GM21528 (cell line): ENCODE measurements around the gene SLF1.

Source experiments
- ATAC-seq: cut with Tn5 transposase; IDR thresholded peaks from one replicate; pipeline ENCODE4 v1.9.1; 2021; ENCODE audit warnings: mild to moderate bottlenecking, moderate library complexity; ENCODE audit not compliant: unreplicated experiment, low FRiP score

The SLF1 gene

DNA sequence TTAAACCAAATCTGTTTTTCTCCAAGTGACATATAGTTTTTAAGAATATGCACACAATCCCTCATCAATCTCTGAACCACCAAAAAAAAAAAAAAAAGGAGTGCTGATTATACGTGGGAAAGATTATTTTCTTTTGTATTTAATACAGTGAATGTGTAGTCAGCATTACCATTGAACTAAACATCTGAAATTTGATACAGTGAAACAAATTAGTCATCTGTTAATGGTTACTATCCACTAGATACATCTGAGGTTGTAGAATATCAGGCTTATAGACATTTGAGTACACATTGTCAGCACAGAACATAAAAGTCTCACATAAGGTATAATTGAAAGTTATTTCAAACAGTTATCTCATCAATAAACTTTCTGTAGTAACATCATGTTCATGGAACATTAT lies 87.0 kb downstream of the SLF1 start:
- ATAC-seq = no peak

- ATAC-seq = no peak
Measured at GRCh38 chr5:94707359-94707758, 88.9 kb downstream of the SLF1 start.

DNA sequence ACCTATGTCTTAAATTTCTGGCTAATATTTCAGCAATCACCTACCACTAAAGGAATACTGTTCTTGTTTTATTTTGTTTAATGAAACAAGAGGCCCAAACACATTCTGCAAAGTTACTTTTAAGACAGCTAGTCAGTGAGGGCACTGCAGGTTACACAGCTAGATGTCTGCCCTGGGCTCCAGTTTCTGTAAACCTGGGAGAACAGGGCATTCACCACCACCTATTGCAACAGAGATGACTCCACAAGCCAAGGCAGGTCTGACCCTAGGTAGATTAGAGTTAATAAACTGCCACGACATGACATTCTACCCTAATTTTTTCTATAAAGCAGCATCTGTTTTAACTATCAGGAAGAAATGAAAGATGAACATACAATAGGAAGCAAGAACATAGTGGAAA lies 90.8 kb downstream of the SLF1 start:
- ATAC-seq = no peak

DNA sequence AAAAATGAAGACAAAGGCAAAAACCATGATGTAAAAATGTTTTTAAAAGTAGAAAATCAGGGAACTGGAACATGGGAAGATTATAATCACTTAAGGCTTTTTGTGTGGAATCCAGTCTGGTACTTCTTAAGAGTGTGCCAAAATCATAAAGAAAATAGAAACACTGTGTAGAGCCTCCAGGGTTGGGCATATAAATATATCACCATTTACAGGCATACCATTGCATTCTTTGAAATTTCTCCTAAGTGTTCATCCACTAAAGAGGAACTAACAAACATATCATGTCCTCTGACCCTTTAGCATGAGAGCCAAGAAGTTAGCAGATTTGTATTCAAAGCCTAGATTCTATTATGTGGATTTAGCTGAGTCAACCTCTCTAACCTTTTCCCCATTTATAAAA lies 93.3 kb downstream of the SLF1 start:
- ATAC-seq = no peak

DNA sequence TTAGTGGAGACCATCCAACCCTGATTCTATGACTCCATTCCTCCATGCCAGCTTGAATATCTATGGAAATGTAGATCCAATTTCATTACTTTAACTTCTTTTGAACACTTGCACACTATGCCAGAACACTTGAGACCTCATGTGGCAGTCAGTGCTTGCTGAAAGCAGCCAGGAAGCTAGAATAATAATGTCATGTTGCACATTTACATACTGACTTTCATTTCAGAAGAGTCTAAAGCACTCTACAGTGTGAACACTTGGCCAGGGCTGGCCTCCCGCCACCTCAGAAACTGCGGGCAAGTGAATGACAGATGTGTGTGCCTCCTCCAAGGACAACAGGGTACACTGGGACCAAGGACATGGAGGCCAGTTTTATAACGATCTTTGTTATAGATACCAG lies 97.3 kb downstream of the SLF1 start:
- no peak for ATAC-seq

DNA sequence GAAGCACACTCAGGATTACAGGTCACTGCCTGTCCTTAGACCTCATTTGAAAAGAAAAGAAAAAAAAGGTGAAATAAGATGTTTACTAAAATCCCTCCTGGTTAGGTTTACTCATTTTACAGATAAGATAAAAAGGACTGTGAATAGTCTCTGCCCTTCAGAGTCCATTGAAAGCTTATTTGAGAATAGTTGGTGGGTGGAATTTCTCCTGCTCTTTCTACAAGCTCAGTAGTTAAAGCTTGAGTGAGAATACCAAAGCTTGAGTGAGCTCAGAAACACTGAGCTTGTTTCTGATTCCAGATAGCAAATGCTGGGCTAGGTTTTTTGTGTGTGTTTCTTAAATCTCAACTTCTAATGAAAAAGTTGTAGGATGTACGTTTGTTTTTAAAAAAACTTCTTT lies 106.7 kb downstream of the SLF1 start:
- ATAC-seq = no peak

GRCh38 chr5:94731471-94731870 lies 113.0 kb downstream of the SLF1 start:
- no peak for ATAC-seq

DNA sequence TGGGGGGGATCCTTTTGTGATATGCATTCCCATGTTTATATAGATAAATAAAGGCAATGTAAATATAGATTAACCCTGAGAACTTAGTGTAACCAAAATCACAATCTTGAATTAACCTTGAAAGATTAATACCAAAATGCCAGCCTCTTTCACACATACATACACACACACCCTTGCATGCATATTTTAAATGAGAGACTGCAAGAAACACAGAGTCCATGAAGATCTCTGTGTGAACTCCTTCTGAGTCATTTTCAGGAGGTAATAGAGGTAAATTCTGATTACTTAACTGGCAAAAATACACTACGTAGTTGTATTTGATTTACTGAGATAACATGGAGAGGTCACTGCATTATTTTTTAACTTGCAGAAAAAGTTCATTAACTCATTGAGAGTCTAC lies 118.0 kb downstream of the SLF1 start:
- no peak for ATAC-seq

GRCh38 chr5:94740286-94740685 lies 121.8 kb downstream of the SLF1 start:
- ATAC-seq = no peak

- ATAC-seq = no peak
Measured at GRCh38 chr5:94742852-94743251, 124.4 kb downstream of the SLF1 start.

DNA sequence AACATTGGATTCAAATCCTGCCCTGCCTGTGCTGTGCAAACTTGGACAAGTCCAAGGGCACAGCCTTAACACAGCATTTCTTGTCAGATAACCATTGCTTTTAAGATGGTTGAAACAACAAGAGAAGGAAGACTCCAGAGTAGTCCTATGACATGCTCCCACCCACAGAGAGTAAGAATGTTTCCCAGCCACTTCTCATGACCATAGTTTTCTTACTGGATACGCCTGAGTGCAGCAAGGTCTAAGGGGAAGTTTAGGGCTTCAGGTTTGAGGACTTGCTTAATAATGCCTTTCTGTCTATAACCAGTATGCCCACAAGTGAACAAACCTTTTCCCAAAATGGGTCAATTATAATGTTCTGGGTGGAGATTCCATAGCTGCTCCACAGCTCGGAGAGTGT lies 126.4 kb downstream of the SLF1 start:
- ATAC-seq = no peak

DNA sequence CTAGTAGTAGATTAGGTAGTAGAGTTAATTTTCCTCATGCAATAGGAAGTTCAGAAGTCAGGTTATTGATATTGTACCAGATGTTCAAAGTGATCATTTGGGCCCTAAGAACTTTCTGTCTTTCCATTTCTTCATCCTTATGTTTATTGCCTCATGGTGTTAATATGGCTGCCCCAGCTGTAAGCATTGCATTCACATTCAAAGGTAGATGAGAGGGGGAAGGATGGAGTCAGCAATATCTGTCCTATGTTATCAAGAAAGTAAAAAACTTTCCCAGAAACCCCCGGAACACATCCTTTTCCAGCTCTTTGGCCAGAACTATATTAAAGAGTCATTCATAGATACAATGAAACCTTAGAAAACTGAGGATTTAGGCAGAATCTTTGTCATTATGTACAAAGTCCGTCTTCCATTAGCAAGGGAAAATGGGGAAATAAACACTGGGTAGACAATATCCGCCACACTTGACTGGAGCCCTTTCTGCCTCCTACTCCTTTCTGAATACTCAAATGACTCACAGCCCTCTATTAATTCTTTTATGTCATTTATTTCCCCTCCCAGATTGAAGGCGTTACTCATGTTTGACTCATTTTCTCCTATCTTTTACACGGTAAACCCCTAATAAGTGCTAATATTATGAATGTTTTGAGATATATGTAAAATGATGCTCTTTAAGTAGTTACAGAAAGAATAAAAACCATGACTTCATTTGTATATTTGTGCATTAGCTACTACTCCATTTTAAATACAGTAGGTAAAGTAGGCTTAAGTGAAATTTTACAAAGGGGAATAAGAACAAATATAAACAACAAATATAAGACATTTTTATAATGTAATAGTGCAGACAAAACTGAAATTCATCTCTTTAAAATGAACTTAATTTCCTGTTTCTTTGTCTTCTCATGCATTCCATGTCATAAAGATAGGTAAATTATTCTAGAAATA lies 127.6 kb downstream of the SLF1 start:
- ATAC-seq = peak; percentile 77

- peak; percentile 56 for ATAC-seq
Measured at GRCh38 chr5:94746731-94747124, 128.3 kb downstream of the SLF1 start.
